Neural progenitor cell (in vitro differentiated cells): Measurements from ENCODE around the gene CD300LF. TPM values are rescaled to one million over a fixed set of nuclear protein-coding genes. Genes with fewer than 3 reads are reported as not detected.

Source experiments
- DNase-seq: peaks from one replicate; pipeline ENCODE4 v3.0.0-alpha.2; 2016; ENCODE audit warnings: low spot score
- H2AFZ ChIP-seq: fragments of 200-600 bp; sonication (generic); replicated peaks from 2 replicates; pipeline ENCODE4 v1.6.1; 2016; ENCODE audit warnings: antibody characterized with exemption
- H3F3A ChIP-seq: fragments of 200-600 bp; sonication (generic); 2 replicates; pipeline ENCODE4 v1.6.1; 2016; ENCODE audit warnings: antibody characterized with exemption, low read depth
- H3K27ac ChIP-seq: fragments of 200-600 bp; sonication (generic); 2 replicates; pipeline ENCODE4 v1.5.1; 2016; ENCODE audit warnings: mild to moderate bottlenecking
- H3K27me3 ChIP-seq: fragments of 200-600 bp; sonication (generic); 2 replicates; pipeline ENCODE4 v1.6.1; 2016; ENCODE audit warnings: mild to moderate bottlenecking, moderate library complexity
- H3K36me3 ChIP-seq: fragments of 200-600 bp; sonication (generic); 2 replicates; pipeline ENCODE4 v1.5.1; 2016
- H3K4me1 ChIP-seq: fragments of 200-600 bp; sonication (generic); 2 replicates; pipeline ENCODE4 v1.6.1; 2016; ENCODE audit warnings: mixed run types
- H3K4me2 ChIP-seq: fragments of 200-600 bp; sonication (generic); 2 replicates; pipeline ENCODE4 v1.6.1; 2016
- H3K4me3 ChIP-seq: fragments of 200-600 bp; sonication (generic); 2 replicates; pipeline ENCODE4 v1.5.1; 2016
- H3K79me2 ChIP-seq: fragments of 200-600 bp; sonication (generic); 2 replicates; pipeline ENCODE4 v1.6.1; 2016; ENCODE audit warnings: low read depth
- H3K9ac ChIP-seq: fragments of 200-600 bp; sonication (generic); 2 replicates; pipeline ENCODE4 v1.6.1; 2016
- H3K9me3 ChIP-seq: fragments of 200-600 bp; sonication (generic); 2 replicates; pipeline ENCODE4 v1.5.1; 2016; ENCODE audit warnings: low read depth
- H4K20me1 ChIP-seq: fragments of 200-600 bp; sonication (generic); 2 replicates; pipeline ENCODE4 v1.6.1; 2016; ENCODE audit warnings: low read depth
- H3K27ac Mint-ChIP-seq: 3 replicates; pipeline ENCODE4 v1.8.0; 2021; ENCODE audit warnings: mixed read lengths
- H3K27me3 Mint-ChIP-seq: 2 replicates; pipeline ENCODE4 v1.8.0; 2022; ENCODE audit warnings: low read depth, mild to moderate bottlenecking, inconsistent platforms, moderate library complexity, mixed read lengths; ENCODE audit not compliant: insufficient read depth
- H3K36me3 Mint-ChIP-seq: 3 replicates; pipeline ENCODE4 v1.8.0; 2021; ENCODE audit warnings: mixed read lengths
- H3K4me1 Mint-ChIP-seq: 3 replicates; pipeline ENCODE4 v1.8.0; 2021; ENCODE audit warnings: mixed read lengths
- H3K4me3 Mint-ChIP-seq: 3 replicates; pipeline ENCODE4 v1.8.0; 2021; ENCODE audit warnings: mild to moderate bottlenecking, moderate library complexity, mixed read lengths
- H3K9me3 Mint-ChIP-seq: 3 replicates; pipeline ENCODE4 v1.8.0; 2020; ENCODE audit warnings: mixed read lengths
- CTCF ChIP-seq: fragments of 200-600 bp; sonication (generic); IDR thresholded peaks from 2 replicates; pipeline ENCODE4 v1.5.1; 2017; ENCODE audit warnings: antibody characterized with exemption, mild to moderate bottlenecking
- EZH2 ChIP-seq: fragments of 200-600 bp; sonication (generic); IDR thresholded peaks from 2 replicates; pipeline ENCODE4 v1.6.1; 2017; ENCODE audit warnings: antibody characterized with exemption, mild to moderate bottlenecking, moderate library complexity
- EZH2phosphoT487 ChIP-seq: fragments of 200-600 bp; sonication (generic); IDR thresholded peaks from 2 replicates; pipeline ENCODE4 v1.6.1; 2017; ENCODE audit warnings: antibody characterized with exemption
- total RNA-seq: library from RNA; depleted of rRNA; stranded (reverse); fragments of >200 nt; gene quantifications from 2 replicates; pipeline ENCODE4 v1.2.3, GENCODE V29; 2015; ENCODE audit warnings: low replicate concordance

Gene CD300LF
- total RNA-seq, 1 donor from 2014 or later: not detected

- Histone ChIP-seq H3F3A (no peaks in the 10 kb centered on the region), H2AFZ (no peak overlapping the region), H3K27me3 (peaks cover 26% of the 10 kb centered on the region), H3K9me3 (no peaks in the 10 kb centered on the region), H3K9ac (no peak overlapping the region), H3K4me1 (no peaks in the 10 kb centered on the region), H3K4me3 (no peak overlapping the region), H3K27ac (no peak overlapping the region), H3K36me3 (no peaks in the 10 kb centered on the region), H3K79me2 (no peaks in the 10 kb centered on the region), H4K20me1 (no peaks in the 10 kb centered on the region), H3K4me2 (no peak overlapping the region)
- H3K4me3 Mint-ChIP-seq: no peak overlapping the region
- H3K27ac Mint-ChIP-seq: no peak overlapping the region
- H3K36me3 Mint-ChIP-seq: no peaks in the 10 kb centered on the region
- no peak for TF ChIP-seq EZH2
- no peak for TF ChIP-seq EZH2phosphoT487
- H3K9me3 Mint-ChIP-seq: no peaks in the 10 kb centered on the region
- DNase-seq: no peak
- peaks cover 9% of the 10 kb centered on the region for H3K27me3 Mint-ChIP-seq
- no peaks in the 10 kb centered on the region for H3K4me1 Mint-ChIP-seq
Measured at GRCh38 chr17:74695629-74696028, 17.1 kb downstream of the CD300LF start.

GRCh38 chr17:74694081-74694480, 18.6 kb downstream of the CD300LF start:
- Histone ChIP-seq H3K36me3 (no peaks in the 10 kb centered on the region), H2AFZ (no peak overlapping the region), H3K9me3 (no peaks in the 10 kb centered on the region), H4K20me1 (no peaks in the 10 kb centered on the region), H3K9ac (no peak overlapping the region), H3K27ac (no peak overlapping the region), H3K27me3 (peaks cover 26% of the 10 kb centered on the region), H3K4me3 (no peak overlapping the region), H3K4me1 (no peaks in the 10 kb centered on the region), H3F3A (no peaks in the 10 kb centered on the region), H3K79me2 (no peaks in the 10 kb centered on the region), H3K4me2 (no peak overlapping the region)
- Mint-ChIP-seq H3K9me3 (no peaks in the 10 kb centered on the region), H3K27ac (no peak overlapping the region), H3K4me3 (no peak overlapping the region), H3K27me3 (peaks cover 5% of the 10 kb centered on the region), H3K4me1 (no peaks in the 10 kb centered on the region), H3K36me3 (no peaks in the 10 kb centered on the region)
- TF ChIP-seq EZH2 (no peak), EZH2phosphoT487 (no peak), CTCF (no peak)
- DNase-seq: no peak

- H3K4me1 ChIP-seq: no peaks in the 10 kb centered on the region
- H2AFZ ChIP-seq: no peak overlapping the region
- Mint-ChIP-seq H3K36me3 (no peaks in the 10 kb centered on the region), H3K27me3 (peaks cover 5% of the 10 kb centered on the region), H3K9me3 (no peaks in the 10 kb centered on the region), H3K4me3 (no peak overlapping the region), H3K27ac (no peak overlapping the region), H3K4me1 (no peaks in the 10 kb centered on the region)
- no peaks in the 10 kb centered on the region for H3K79me2 ChIP-seq
- DNase-seq: no peak
- H3K9me3 ChIP-seq: no peaks in the 10 kb centered on the region
- no peak overlapping the region for H3K27ac ChIP-seq
- no peaks in the 10 kb centered on the region for H3F3A ChIP-seq
- no peaks in the 10 kb centered on the region for H3K36me3 ChIP-seq
- TF ChIP-seq CTCF (no peak), EZH2phosphoT487 (no peak), EZH2 (no peak)
- H3K4me3 ChIP-seq: no peak overlapping the region
- no peaks in the 10 kb centered on the region for H4K20me1 ChIP-seq
- H3K9ac ChIP-seq: no peak overlapping the region
- H3K4me2 ChIP-seq: no peak overlapping the region
- peaks cover 24% of the 10 kb centered on the region for H3K27me3 ChIP-seq
Measured at GRCh38 chr17:74691151-74691550, 21.6 kb downstream of the CD300LF start.

GRCh38 chr17:74690409-74690825, 22.3 kb downstream of the CD300LF start:
- H3K4me2 ChIP-seq: no peak overlapping the region

More at GRCh38 chr17:74690409-74690825, 22.3 kb downstream of the CD300LF start:
- H4K20me1 ChIP-seq: no peaks in the 10 kb centered on the region
- no peak for TF ChIP-seq EZH2
- TF ChIP-seq EZH2phosphoT487: no peak
- no peak for TF ChIP-seq CTCF
- H3K4me3 Mint-ChIP-seq: no peak overlapping the region
- H3K9me3 ChIP-seq: no peaks in the 10 kb centered on the region
- DNase-seq: no peak
- no peak overlapping the region for H3K27ac Mint-ChIP-seq
- no peak overlapping the region for H3K9ac ChIP-seq
- no peaks in the 10 kb centered on the region for H3K36me3 Mint-ChIP-seq
- H3K27me3 ChIP-seq: peaks cover 31% of the 10 kb centered on the region
- H3K9me3 Mint-ChIP-seq: no peaks in the 10 kb centered on the region
- no peaks in the 10 kb centered on the region for H3K36me3 ChIP-seq
- H2AFZ ChIP-seq: no peak overlapping the region
- no peaks in the 10 kb centered on the region for H3K4me1 ChIP-seq
- H3K79me2 ChIP-seq: no peaks in the 10 kb centered on the region
- no peaks in the 10 kb centered on the region for H3K4me1 Mint-ChIP-seq
- no peak overlapping the region for H3K27ac ChIP-seq
- no peaks in the 10 kb centered on the region for H3F3A ChIP-seq
- H3K4me3 ChIP-seq: no peak overlapping the region
- H3K27me3 Mint-ChIP-seq: peaks cover 11% of the 10 kb centered on the region
